H9 (cell line): ENCODE measurements around the gene METTL27. TPM values are rescaled to one million over a fixed set of nuclear protein-coding genes. Genes with fewer than 3 reads are reported as not detected.

Experiments
- DNase-seq: peaks from one replicate; pipeline ENCODE4 v3.0.0-alpha.2; 2017
- H2AFZ ChIP-seq: one replicate; pipeline ENCODE4 v1.6.1; 2013; ENCODE audit warnings: mild to moderate bottlenecking, low read length, control low read depth, moderate library complexity
- H2AK5ac ChIP-seq: 2 replicates; pipeline ENCODE4 v1.6.1; 2013; ENCODE audit warnings: low read length, control low read depth, mixed read lengths; ENCODE audit not compliant: insufficient read length
- H2BK120ac ChIP-seq: one replicate; pipeline ENCODE4 v1.6.1; 2013; ENCODE audit warnings: low read depth, mild to moderate bottlenecking, low read length, control low read depth, inconsistent platforms; ENCODE audit not compliant: poor library complexity, severe bottlenecking
- H2BK12ac ChIP-seq: 2 replicates; pipeline ENCODE4 v1.6.1; 2013; ENCODE audit warnings: low read length, control low read depth, mixed read lengths, low read depth; ENCODE audit not compliant: insufficient read length
- H2BK15ac ChIP-seq: 2 replicates; pipeline ENCODE4 v1.6.1; 2013; ENCODE audit warnings: low read depth, low read length, control low read depth
- H2BK20ac ChIP-seq: one replicate; pipeline ENCODE4 v1.6.1; 2013; ENCODE audit warnings: low read depth, mild to moderate bottlenecking, low read length, control low read depth, inconsistent platforms; ENCODE audit not compliant: poor library complexity, severe bottlenecking
- H2BK5ac ChIP-seq: 2 replicates; pipeline ENCODE4 v1.6.1; 2013; ENCODE audit warnings: low read length, control low read depth, mixed read lengths; ENCODE audit not compliant: insufficient read length
- H3K14ac ChIP-seq: 2 replicates; pipeline ENCODE4 v1.6.1; 2013; ENCODE audit warnings: low read length, control low read depth; ENCODE audit not compliant: insufficient read depth
- H3K18ac ChIP-seq: 2 replicates; pipeline ENCODE4 v1.6.1; 2013; ENCODE audit warnings: low read depth, mild to moderate bottlenecking, mixed read lengths, low read length, control low read depth; ENCODE audit not compliant: insufficient read length
- H3K23ac ChIP-seq: 2 replicates; pipeline ENCODE4 v1.6.1; 2013; ENCODE audit warnings: low read length, control low read depth, mixed read lengths, low read depth; ENCODE audit not compliant: insufficient read length
- H3K23me2 ChIP-seq: 2 replicates; pipeline ENCODE4 v1.6.1; 2013; ENCODE audit warnings: low read depth, mild to moderate bottlenecking, mixed read lengths, low read length, control low read depth; ENCODE audit not compliant: insufficient read length, poor library complexity, severe bottlenecking
- H3K27ac ChIP-seq: 2 replicates; pipeline ENCODE4 v1.5.1; 2013; ENCODE audit warnings: low read length, control low read depth, mixed read lengths, low read depth; ENCODE audit not compliant: insufficient read length
- H3K27me3 ChIP-seq: 2 replicates; pipeline ENCODE4 v1.6.1; 2013; ENCODE audit warnings: low read length, control low read depth, inconsistent platforms; ENCODE audit not compliant: insufficient read depth
- H3K4ac ChIP-seq: 2 replicates; pipeline ENCODE4 v1.6.1; 2013; ENCODE audit warnings: low read depth, mild to moderate bottlenecking, control low read depth, inconsistent platforms, low read length, moderate library complexity
- H3K4me1 ChIP-seq: 2 replicates; pipeline ENCODE4 v1.6.1; 2013; ENCODE audit warnings: low read length, control low read depth, inconsistent platforms; ENCODE audit not compliant: insufficient read depth
- H3K4me2 ChIP-seq: 2 replicates; pipeline ENCODE4 v1.6.1; 2013; ENCODE audit warnings: low read length, control low read depth, mixed read lengths; ENCODE audit not compliant: insufficient read length, insufficient read depth
- H3K56ac ChIP-seq: 2 replicates; pipeline ENCODE4 v1.6.1; 2013; ENCODE audit warnings: low read depth, mild to moderate bottlenecking, mixed read lengths, low read length, control low read depth; ENCODE audit not compliant: insufficient read length
- H3K79me1 ChIP-seq: 2 replicates; pipeline ENCODE4 v1.6.1; 2013; ENCODE audit warnings: low read depth, mild to moderate bottlenecking, moderate library complexity, low read length, control low read depth, inconsistent platforms; ENCODE audit not compliant: insufficient read depth, poor library complexity, severe bottlenecking
- H3K79me2 ChIP-seq: 2 replicates; pipeline ENCODE4 v1.6.1; 2013; ENCODE audit warnings: low read length, control low read depth, inconsistent platforms; ENCODE audit not compliant: insufficient read depth
- H3K9ac ChIP-seq: 2 replicates; pipeline ENCODE4 v1.6.1; 2013; ENCODE audit warnings: low read length, control low read depth, mixed read lengths; ENCODE audit not compliant: insufficient read length; ENCODE audit errors: extremely low read depth
- H3K9me3 ChIP-seq: one replicate; pipeline ENCODE4 v1.6.1; 2013; ENCODE audit warnings: low read depth, low read length, inconsistent platforms; ENCODE audit not compliant: control insufficient read depth
- H3T11ph ChIP-seq: one replicate; pipeline ENCODE4 v1.6.1; 2013; ENCODE audit warnings: mild to moderate bottlenecking, low read length, control low read depth, inconsistent platforms
- H4K20me1 ChIP-seq: one replicate; pipeline ENCODE4 v1.6.1; 2013; ENCODE audit not compliant: control insufficient read depth, insufficient read length, insufficient read depth
- H4K5ac ChIP-seq: 2 replicates; pipeline ENCODE4 v1.6.1; 2013; ENCODE audit warnings: low read depth, mild to moderate bottlenecking, mixed read lengths, low read length, control low read depth; ENCODE audit not compliant: insufficient read length
- H4K8ac ChIP-seq: replicated peaks from 2 replicates; pipeline ENCODE4 v1.6.1; 2013; ENCODE audit warnings: low read length, control low read depth, mixed read lengths, low read depth; ENCODE audit not compliant: insufficient read length
- H4K91ac ChIP-seq: 2 replicates; pipeline ENCODE4 v1.6.1; 2013; ENCODE audit warnings: low read depth, mild to moderate bottlenecking, moderate library complexity, mixed read lengths, low read length, control low read depth; ENCODE audit not compliant: insufficient read length
- H3K27ac Mint-ChIP-seq, 3 experiments: 2 replicates in 2 of 3; 3 replicates in 1 of 3; pipeline ENCODE4 v1.8.0; 2020 to 2021; ENCODE audit warnings: mixed read lengths in 3 of 3, mild to moderate bottlenecking in 1 of 3, moderate library complexity in 1 of 3
- H3K27me3 Mint-ChIP-seq: 2 replicates; pipeline ENCODE4 v1.8.0; 2021; ENCODE audit warnings: low read depth, mild to moderate bottlenecking, moderate library complexity, mixed read lengths
- H3K36me3 Mint-ChIP-seq, 3 experiments: 2 replicates in 2 of 3; 3 replicates in 1 of 3; pipeline ENCODE4 v1.8.0; 2020 to 2021; ENCODE audit warnings: low read depth in 3 of 3, mixed read lengths in 3 of 3; ENCODE audit not compliant: insufficient read depth in 1 of 3
- H3K4me1 Mint-ChIP-seq, 2 experiments: 2 replicates each; pipeline ENCODE4 v1.8.0; 2020; ENCODE audit warnings: mixed read lengths in 2 of 2
- H3K4me3 Mint-ChIP-seq, 2 experiments: 2 replicates in 1 of 2; 3 replicates in 1 of 2; pipeline ENCODE4 v1.8.0; 2020 to 2021; ENCODE audit warnings: mild to moderate bottlenecking in 2 of 2, mixed read lengths in 2 of 2, moderate library complexity in 1 of 2
- H3K9me3 Mint-ChIP-seq, 2 experiments: 2 replicates in 1 of 2; 3 replicates in 1 of 2; pipeline ENCODE4 v1.8.0; 2020; ENCODE audit warnings: mild to moderate bottlenecking in 2 of 2, mixed read lengths in 2 of 2, moderate library complexity in 1 of 2
- WGBS: extraction: QIAGEN DNeasy Blood & Tissue Kit; methylation state at CpG from one replicate; pipeline ENCODE4 v1.1.7; 2013; ENCODE audit warnings: missing lambda C conversion rate, low lambda C conversion rate, mixed read lengths; ENCODE audit not compliant: insufficient read length; ENCODE audit errors: extremely low coverage; 5-methylcytosine and 5-hydroxymethylcytosine counted together
- total RNA-seq: library from RNA; stranded (reverse); gene quantifications from 2 replicates; pipeline ENCODE4 v1.2.1, GENCODE V29; 2021
- TF ChIP-seq, protein P1 (sequence below): fragments of 200-600 bp; sonication (generic); conservative IDR thresholded peaks from 3 replicates; pipeline ENCODE4 v1.8.0; 2021; ENCODE audit warnings: antibody characterized with exemption, mild to moderate bottlenecking

METTL27 gene
- total RNA-seq, 1 experiment from 2014 or later = 13.5 TPM

DNA sequence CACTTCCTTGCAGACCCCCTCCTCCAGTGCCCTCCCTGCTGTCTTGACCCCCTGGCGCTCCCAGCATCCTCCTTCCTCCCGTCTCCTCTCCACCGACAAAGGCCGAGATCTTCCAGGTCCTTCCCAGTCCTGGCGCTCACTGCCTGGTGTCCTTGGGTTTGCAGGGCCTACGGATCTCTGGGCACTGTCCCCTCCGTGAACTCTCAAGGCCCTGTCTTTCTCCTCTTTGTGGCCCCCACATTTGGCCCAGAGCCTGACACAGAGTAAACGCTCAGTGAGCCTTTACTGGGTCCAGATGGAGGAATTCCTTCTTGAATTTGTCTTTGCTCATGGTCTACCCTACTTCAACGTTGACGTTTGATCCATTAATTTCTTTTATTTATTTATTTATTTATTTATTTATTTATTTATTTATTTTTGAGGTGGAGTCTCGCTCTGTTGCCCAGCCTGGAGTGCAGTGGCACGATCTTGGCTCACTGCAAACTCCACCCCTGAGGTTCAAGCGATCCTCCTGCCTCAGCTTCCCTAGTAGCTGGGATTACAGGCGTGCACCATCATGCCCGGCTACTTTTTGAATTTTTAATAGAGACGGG, 48.3 kb upstream of the METTL27 start:
- Histone ChIP-seq H2AK5ac (no peak overlapping the region), H4K91ac (no peak overlapping the region), H3K56ac (no peak overlapping the region), H3K9ac (no peak overlapping the region), H2BK20ac (no peak overlapping the region), H2BK5ac (no peak overlapping the region), H2BK15ac (no peak overlapping the region), H4K20me1 (no peaks in the 10 kb centered on the region), H4K8ac (no peak overlapping the region), H3K4me2 (no peak overlapping the region), H3T11ph (no peak overlapping the region), H2AFZ (no peak overlapping the region), H3K4ac (no peak overlapping the region), H3K79me2 (no peaks in the 10 kb centered on the region), H3K23ac (no peak overlapping the region), H2BK120ac (no peak overlapping the region), H3K27ac (no peak overlapping the region), H3K27me3 (no peaks in the 10 kb centered on the region; the same call in 1 of the 2 replicates), H3K4me1 (no peaks in the 10 kb centered on the region), H3K23me2 (no peaks in the 10 kb centered on the region), H3K79me1 (no peaks in the 10 kb centered on the region), H3K14ac (no peak overlapping the region), H3K18ac (no peak overlapping the region), H2BK12ac (no peak overlapping the region), H3K9me3 (no peaks in the 10 kb centered on the region), H4K5ac (no peak overlapping the region)
- Mint-ChIP-seq H3K27ac (no peak overlapping the region; a peak in 1 of 7 replicates), H3K27me3 (peaks cover 9% of the 10 kb centered on the region), H3K4me3 (no peak overlapping the region), H3K4me1 (peaks cover 3 to 22% of the 10 kb centered on the region in 2 experiments; a peak in 3 of 4 replicates), H3K9me3 (peaks cover 2 to 4% of the 10 kb centered on the region in 2 experiments; a peak in 3 of 5 replicates), H3K36me3 (peaks cover 0 to 4% (median 3%) of the 10 kb centered on the region in 3 experiments; a peak in 4 of 7 replicates)
- no peak for DNase-seq
- whole genome bisulfite sequencing = no CpG with 5 or more reads among the region's 16 CpGs
- TF ChIP-seq, protein P1, sequence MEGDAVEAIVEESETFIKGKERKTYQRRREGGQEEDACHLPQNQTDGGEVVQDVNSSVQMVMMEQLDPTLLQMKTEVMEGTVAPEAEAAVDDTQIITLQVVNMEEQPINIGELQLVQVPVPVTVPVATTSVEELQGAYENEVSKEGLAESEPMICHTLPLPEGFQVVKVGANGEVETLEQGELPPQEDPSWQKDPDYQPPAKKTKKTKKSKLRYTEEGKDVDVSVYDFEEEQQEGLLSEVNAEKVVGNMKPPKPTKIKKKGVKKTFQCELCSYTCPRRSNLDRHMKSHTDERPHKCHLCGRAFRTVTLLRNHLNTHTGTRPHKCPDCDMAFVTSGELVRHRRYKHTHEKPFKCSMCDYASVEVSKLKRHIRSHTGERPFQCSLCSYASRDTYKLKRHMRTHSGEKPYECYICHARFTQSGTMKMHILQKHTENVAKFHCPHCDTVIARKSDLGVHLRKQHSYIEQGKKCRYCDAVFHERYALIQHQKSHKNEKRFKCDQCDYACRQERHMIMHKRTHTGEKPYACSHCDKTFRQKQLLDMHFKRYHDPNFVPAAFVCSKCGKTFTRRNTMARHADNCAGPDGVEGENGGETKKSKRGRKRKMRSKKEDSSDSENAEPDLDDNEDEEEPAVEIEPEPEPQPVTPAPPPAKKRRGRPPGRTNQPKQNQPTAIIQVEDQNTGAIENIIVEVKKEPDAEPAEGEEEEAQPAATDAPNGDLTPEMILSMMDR = no peak
